Nucleus accumbens (tissue), 56 donors: ENCODE results near the gene PMFBP1.

ENCODE experiments used
- DNase-seq, 56 donors: peaks; one replicate each; lab custom pipeline; 2025; lab: John Stamatoyannopoulos, UW

The PMFBP1 gene

DNA sequence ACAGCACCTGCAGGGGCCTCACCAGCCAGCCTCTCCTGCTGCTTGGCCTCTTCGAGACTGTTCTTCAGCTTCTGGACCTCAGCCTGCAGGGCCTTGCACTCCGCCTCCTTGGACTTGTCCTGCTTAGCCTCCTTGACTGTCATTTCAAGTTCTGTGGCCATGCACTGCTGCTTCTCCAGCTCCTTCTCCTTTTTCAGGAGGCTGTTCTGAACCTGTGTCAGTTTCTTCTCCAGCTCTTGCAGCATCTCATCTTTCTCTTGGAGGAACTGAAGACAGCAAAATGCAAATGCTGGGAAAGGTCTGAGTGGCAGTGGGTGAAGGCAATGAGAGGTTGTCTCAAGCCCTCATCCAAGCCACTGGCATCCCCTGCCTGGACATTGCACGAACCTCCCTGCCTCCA, 39.2 kb downstream of the PMFBP1 start:
- DNase-seq, result no peak

GRCh38 chr16:72131036-72131435, 40.9 kb downstream of the PMFBP1 start:
- DNase-seq, result peak in 1 of 56 donors; percentile 3

DNA sequence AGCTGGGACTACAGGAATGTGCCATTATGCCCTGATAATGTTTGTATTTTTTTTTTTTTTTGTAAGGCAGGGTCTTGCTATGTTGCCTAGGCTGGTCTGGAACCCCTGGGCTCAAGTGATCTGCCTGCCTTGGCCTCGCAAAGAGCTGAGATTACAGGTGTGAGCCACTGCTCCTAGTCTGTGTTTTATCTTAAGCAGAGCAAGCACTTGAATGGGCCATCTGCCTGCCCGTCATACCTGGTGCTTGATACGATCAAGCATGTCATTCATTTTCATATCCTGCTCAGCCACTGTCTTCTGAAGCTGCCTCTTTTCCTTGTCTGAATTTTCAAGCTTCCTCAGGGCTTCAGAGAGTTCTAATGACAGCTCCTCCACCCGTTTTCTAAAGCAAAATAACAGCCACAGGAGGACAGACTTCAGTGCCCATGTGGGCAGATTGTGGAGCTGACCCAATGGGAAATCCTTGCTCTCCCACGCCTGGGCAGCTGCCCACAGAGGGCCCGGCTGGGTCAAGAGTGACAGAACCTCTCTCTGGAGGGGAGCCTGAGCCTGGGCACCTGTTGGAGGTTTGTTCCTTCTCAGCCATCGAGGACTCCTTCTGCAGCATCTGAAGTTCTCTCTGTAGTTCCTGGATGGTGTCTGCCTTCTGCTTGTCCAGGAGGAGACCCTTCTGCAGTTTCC, 41.8 kb downstream of the PMFBP1 start:
- DNase-seq, result no peak

GRCh38 chr16:72128701-72129100, 43.3 kb downstream of the PMFBP1 start:
- DNase-seq, result no peak

- peak in 1 of 56 donors; percentile 16 for DNase-seq
Observed at GRCh38 chr16:72126429-72126765, 45.6 kb downstream of the PMFBP1 start.

DNA sequence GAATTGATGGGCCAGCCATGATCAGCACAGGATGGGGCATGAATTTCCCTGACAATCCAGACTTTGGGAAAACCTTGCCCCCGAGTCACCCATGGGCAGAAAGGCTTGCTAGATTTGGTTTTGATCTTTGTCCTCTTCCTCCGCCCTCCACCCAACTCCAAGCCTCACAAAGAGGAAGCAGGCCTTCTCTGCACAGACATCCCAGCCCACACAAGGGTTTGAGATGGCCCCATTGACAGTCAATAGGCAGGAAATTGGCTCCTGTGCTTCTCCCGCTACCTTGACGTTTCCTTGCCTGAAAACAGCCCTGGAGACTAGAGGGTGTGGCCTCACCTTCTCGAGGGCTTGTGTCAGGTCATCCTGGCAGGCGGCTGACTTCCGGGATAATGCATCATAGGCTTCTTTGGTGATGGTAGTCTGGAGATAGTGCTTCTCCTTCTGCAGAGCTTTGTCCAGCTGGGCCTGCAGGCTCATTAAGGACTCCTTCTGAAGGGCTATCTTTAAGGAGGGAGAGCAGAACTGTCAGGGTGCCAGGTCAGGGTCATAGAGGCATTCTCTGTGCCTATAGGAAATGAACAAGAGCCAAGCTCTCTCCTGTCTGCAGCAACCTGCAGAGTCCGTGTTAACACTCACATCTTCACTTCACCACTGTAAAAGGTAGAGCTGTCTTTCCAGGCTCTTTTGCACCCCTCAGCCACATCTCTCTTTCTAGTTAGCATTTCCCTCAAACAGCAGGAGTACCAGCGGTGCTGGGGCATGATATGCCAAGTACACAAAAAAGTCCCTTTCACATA, 46.1 kb downstream of the PMFBP1 start:
- peak in 1 of 56 donors; percentile 21 for DNase-seq

- peak in 52 of 56 donors; percentile 10 to 85 (median 61) for DNase-seq
Observed at GRCh38 chr16:72124761-72125634, 47.0 kb downstream of the PMFBP1 start.

DNA sequence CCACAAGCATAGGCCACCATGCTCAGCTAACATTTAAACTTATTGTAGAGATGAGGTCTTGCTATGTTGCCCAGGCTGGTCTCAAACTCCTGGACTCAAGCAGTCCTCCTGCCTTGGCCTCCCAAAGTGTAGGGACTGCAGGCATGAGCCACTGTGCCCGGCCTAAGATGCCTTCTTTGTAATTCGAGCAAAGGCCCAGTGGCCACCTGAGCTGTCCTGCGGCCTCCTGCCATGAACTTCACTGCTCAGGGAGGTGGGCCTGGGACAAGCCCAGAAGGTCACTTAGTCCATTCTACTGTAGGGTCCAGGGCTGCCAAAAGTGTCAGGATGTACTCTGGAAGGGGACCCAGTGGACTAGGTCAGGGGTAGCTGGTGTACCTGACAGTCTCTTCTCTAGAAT, 47.8 kb downstream of the PMFBP1 start:
- DNase-seq, result no peak

GRCh38 chr16:72123426-72123825, 48.5 kb downstream of the PMFBP1 start:
- no peak for DNase-seq

- DNase-seq, result no peak
Observed at GRCh38 chr16:72122916-72123315, 49.0 kb downstream of the PMFBP1 start.

GRCh38 chr16:72122308-72122707, 49.6 kb downstream of the PMFBP1 start:
- DNase-seq, result no peak

DNA sequence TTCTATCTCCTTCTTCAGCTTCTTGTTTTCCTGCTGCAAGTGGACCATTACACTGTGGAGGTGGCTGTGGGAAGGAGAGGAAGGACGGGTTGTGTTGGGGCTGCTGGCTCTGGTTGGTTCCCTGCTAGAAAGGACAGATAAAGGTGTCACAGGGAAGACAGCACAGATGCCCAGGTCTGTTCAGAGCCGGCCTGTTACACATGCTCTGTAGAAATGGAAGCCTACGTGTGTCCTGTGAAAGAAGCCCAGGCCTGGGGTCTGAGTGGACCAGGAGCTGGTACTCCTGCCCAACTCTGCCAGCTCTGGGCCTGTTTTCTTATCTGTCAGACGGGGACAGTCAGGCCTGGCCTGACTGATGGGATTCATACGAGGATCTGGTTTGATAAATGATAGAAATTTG, 51.9 kb downstream of the PMFBP1 start:
- no peak for DNase-seq

DNA sequence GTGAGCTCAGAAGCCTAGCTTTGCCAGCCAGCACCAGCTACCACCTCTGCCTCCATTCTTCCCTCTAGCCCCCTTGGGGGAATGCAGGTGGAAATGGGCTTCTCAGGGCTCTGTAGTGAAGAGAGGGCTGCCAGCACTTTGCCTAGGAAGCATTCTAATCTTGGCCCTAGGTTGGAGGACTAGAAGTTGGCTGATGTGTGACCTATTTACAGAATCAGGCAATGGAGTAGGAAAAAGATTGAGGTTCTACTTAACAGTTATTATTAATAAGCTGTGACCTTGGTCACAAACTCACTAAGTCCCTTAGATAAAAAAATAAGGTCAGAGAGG, 58.4 kb downstream of the PMFBP1 start:
- no peak for DNase-seq

DNA sequence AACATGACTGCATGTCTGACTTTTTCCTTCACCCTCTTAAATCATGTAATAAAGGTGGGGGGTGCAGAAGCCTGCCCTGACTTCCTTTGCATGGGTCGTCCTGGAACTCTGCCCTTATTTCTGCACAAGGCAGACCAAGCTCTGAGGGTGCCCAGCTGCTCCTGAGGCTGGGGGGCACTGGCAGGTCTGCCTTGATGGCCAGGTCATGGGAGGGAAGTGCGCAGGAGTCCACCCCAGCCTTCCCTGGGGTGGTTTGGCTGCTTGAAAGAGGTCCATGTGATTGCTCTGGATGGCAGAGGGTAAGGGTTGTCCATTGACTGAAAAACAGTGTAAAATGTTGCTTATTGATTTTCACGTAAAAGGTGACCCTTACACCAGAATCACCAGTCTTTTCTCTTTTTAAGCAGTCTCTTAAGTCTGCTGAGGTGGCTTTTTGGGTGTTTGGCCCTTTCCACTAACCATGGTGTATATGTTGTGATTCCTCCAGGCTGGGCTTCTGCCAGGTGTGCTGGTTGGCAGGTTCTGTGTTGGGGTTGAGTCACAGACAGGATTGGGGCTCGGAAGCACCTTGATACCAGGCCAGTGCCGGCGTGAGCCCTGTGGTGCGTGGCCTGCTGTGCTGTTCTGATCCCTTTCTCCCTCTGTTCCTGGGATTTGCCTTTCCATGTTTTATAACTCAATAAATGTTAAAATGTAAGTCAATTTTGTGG, 58.9 kb downstream of the PMFBP1 start:
- no peak for DNase-seq

DNA sequence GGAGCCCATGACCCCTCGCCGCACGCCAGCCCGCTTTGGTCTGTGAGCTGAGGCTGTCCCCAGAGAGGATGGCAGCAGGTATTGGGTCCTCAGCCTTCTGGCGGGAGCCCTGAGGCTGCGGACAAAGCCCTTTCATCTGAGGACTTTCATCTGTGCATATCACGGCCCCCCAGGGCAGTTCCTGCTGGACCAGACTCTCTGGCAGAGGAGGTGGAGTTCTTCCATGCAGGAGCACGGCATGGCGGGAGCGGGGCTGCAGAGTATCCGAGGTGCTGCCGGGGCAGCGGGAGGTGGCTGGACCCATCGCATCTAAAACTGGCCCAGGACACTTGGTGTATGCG, 59.5 kb downstream of the PMFBP1 start:
- DNase-seq, result no peak

DNA sequence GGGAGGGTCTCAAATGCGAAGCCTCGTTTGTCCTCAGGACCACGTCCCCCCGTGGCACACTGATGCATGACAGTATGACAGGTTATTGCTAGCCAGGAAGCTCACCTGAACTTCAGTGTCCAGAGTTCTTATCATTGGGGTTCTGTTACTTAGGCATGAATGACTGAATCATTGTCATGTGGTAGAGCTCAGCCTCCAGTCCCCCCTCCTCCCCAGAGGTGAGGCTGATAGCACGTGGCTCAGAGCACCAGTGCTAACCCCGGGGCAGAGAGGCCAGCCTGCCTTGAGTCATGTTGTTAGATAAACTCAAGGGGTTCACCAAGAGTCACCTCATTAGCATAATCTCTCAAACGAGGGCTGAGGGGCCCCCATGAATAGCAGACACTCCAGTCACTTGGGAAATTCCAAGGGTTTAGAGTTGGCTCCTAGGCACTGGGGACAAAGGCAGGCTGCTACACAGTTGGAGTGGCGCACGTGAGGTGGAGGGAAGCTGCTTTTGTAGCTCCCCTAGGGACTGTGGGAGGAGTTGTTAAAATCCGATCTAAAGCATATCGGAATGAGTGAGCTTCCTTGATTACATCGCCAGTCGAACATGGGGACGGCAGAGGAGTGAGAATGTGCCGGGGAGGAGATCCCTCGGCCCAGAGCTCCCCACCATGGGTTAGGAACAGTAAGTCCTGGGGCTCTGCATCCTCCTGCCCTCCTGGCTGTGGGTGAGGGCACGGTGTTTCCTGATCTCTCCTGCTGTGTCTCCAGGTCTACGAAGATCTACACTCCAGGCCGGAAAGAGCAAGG, 60.1 kb downstream of the PMFBP1 start:
- no peak for DNase-seq

- no peak for DNase-seq
Observed at GRCh38 chr16:72110662-72111615, 61.0 kb downstream of the PMFBP1 start.

GRCh38 chr16:72109966-72110530, 61.9 kb downstream of the PMFBP1 start:
- no peak for DNase-seq

DNA sequence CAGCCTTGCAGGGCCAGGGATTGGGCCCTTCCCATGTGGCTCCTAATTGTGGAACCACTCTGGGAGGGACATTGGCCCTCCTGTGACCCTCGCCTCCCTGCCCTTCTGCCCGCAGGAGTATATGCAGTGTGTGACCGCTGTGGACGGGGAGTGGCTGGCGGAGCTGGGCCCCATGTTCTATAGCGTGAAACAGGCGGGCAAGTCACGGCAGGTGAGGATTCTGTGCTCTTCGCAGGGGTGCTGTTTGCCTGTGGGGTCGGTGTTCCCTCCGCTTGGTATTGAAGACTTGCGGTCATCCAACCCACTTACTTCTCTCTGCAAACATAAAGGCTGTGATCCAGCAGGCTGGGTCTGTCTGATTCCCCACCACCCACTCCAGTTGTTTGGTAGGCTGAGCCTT, 62.7 kb downstream of the PMFBP1 start:
- no peak for DNase-seq
